AG04450 (cell line): Measurements from ENCODE around the gene POMT2. TPM values are rescaled to one million over a fixed set of nuclear protein-coding genes. Genes with fewer than 3 reads are reported as not detected.

ENCODE experiments used
- CTCF ChIA-PET: fragments of 300-600, 350-600 bp; formaldehyde crosslinking; extraction: SDS; loops from one replicate; lab custom pipeline; 2022; ENCODE audit warnings: antibody characterized with exemption, inconsistent platforms; lab: Charles Lee
- POLR2A ChIA-PET: fragments of 350-600 bp; formaldehyde crosslinking; extraction: SDS; loops from one replicate; lab custom pipeline; 2021; ENCODE audit warnings: antibody characterized with exemption, inconsistent platforms; lab: Yijun Ruan, JAX
- DNase-seq: peaks from one replicate; pipeline ENCODE4 v3.0.0-alpha.2; 2011; ENCODE audit warnings: low read depth, low spot score
- H3K27ac ChIP-seq: one replicate; pipeline ENCODE4 v1.5.1; 2012; ENCODE audit warnings: low read depth, low read length, control low read depth
- H3K27me3 ChIP-seq: one replicate; pipeline ENCODE4 v1.6.0; 2012; ENCODE audit warnings: low read length; ENCODE audit not compliant: control insufficient read depth, insufficient read depth
- H3K4me3 ChIP-seq: 2 replicates; pipeline ENCODE4 v1.5.1; 2011; ENCODE audit warnings: mild to moderate bottlenecking, low read depth, low read length, control low read depth
- H3K9me3 ChIP-seq: 2 replicates; pipeline ENCODE4 v1.5.1; 2012; ENCODE audit warnings: low read length; ENCODE audit not compliant: control insufficient read depth, insufficient read depth
- polyA plus RNA-seq: library from polyadenylated mRNA; depleted of rRNA; stranded (reverse); fragments of >200 nt; gene quantifications from 2 replicates; pipeline ENCODE4 v1.2.3, GENCODE V29; 2011
- TF ChIP-seq, protein P1 (sequence below): IDR thresholded peaks from 2 replicates; pipeline ENCODE4 v1.5.1; 2011; ENCODE audit warnings: low read depth, low read length, control low read depth, inconsistent platforms

Gene POMT2
- polyA plus RNA-seq, 1 experiment: 17.2 TPM

DNA sequence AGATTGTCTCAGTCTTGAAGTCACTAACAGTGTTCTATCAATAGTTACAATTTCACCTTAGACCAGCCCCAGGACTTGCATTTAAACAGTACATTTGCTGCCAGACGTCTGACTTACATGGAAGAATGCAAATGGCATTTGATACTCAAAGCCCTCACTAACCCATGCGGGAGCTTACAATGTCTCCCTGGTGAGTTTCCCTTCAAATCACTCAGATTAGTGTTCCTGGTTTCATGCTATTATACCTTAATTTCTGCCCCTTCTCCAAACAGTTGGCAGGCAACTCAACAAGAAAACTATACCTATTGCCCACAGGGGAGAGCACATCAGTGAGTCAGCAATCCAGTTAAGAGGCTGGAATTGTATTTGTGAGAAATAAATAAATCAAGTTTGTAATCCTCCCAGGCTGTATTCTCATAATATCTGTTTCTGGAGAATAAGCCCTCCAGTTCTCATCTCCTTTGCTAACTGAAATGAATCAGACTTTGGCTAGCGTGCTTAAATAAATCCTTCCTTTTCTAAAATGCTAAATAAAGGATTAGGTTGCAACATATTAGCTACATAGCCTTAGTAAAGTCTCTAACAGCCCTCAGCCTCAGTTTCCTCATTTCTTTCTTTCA is 23.8 kb upstream of the POMT2 start:
- H3K4me3 ChIP-seq: no peak overlapping the region

DNA sequence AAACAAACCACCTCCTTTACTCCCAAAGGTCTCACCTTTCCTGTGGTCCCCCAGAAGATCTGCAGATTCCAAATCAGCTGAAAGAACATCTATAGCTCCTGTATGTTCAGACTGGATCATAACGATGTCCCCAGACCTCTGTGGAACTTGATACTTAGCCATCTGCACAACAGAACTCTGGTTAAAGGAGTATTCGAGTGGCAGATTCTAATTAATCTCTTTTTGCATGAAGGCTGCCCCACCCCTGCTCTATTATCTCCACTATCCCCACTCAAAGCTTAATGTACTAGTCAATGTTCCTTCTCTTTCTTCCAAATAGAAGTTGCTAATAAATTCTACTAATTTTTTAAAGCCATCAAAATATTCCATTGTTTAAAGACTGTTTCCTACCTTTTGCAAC is 23.0 kb upstream of the POMT2 start:
- TF ChIP-seq, protein P1, sequence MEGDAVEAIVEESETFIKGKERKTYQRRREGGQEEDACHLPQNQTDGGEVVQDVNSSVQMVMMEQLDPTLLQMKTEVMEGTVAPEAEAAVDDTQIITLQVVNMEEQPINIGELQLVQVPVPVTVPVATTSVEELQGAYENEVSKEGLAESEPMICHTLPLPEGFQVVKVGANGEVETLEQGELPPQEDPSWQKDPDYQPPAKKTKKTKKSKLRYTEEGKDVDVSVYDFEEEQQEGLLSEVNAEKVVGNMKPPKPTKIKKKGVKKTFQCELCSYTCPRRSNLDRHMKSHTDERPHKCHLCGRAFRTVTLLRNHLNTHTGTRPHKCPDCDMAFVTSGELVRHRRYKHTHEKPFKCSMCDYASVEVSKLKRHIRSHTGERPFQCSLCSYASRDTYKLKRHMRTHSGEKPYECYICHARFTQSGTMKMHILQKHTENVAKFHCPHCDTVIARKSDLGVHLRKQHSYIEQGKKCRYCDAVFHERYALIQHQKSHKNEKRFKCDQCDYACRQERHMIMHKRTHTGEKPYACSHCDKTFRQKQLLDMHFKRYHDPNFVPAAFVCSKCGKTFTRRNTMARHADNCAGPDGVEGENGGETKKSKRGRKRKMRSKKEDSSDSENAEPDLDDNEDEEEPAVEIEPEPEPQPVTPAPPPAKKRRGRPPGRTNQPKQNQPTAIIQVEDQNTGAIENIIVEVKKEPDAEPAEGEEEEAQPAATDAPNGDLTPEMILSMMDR: no peak
- Histone ChIP-seq H3K27ac (no peak overlapping the region), H3K27me3 (no peaks in the 10 kb centered on the region), H3K4me3 (no peak overlapping the region), H3K9me3 (no peaks in the 10 kb centered on the region; the same call in 1 of the 2 replicates)
- ChIA-PET CTCF (interaction anchor here (0.6 to 1.8 kb wide), 2 partner anchors 28 to 149 kb away, joined by 3 to 7 read pairs; no protein-coding TSS in a partner anchor), POLR2A (no interaction called here)
- no peak for DNase-seq

More for the DNA sequence above, 23.8 kb upstream of the POMT2 start:
- ChIA-PET CTCF (interaction anchor here (0.6 to 1.8 kb wide), 2 partner anchors 29 to 148 kb away, joined by 3 to 7 read pairs; no protein-coding TSS in a partner anchor), POLR2A (no interaction called here)
- Histone ChIP-seq H3K27ac (no peak overlapping the region), H3K9me3 (no peaks in the 10 kb centered on the region; the same call in 1 of the 2 replicates), H3K27me3 (no peaks in the 10 kb centered on the region)
- TF ChIP-seq, protein P1: no peak
- DNase-seq: no peak

DNA sequence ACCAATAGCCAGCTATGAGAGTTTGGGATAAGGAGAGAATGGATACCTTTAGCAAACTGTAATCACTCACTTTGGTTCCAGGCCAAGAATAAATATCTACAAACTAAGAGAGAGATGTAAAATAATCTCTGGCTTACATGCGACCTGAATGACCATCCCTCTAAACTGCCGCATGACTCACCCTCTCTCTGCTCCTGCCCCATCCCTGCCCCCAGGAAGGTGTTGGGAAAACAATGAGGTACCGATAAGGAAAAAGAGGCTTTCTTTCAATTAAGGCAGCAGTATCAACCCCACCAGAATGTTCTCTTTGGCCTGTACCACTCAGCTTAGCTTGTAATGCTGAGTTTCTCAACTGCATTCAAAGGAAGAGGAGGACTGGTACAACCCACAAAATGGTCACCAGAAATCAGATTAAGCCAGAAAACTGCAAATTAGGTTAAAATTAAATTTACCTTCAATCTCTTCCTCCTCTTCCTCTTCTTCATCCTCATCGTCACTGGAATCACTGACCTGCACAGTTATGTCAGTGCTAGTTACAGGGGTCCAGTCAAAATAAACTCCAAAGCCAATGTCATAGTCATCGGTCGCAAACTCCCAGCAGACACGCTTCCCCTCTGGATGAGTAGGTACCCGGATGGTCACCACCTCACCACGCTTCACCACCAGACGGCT is 22.2 kb upstream of the POMT2 start:
- ChIA-PET POLR2A (no interaction called here), CTCF (interaction anchor here (0.6 to 1.8 kb wide), 2 partner anchors 27 to 116 kb away, joined by 3 to 7 read pairs; no protein-coding TSS in a partner anchor)
- Histone ChIP-seq H3K9me3 (no peaks in the 10 kb centered on the region; the same call in 1 of the 2 replicates), H3K27ac (no peak overlapping the region), H3K27me3 (no peaks in the 10 kb centered on the region), H3K4me3 (no peak overlapping the region)
- no peak for DNase-seq
- TF ChIP-seq, protein P1: no peak

DNA sequence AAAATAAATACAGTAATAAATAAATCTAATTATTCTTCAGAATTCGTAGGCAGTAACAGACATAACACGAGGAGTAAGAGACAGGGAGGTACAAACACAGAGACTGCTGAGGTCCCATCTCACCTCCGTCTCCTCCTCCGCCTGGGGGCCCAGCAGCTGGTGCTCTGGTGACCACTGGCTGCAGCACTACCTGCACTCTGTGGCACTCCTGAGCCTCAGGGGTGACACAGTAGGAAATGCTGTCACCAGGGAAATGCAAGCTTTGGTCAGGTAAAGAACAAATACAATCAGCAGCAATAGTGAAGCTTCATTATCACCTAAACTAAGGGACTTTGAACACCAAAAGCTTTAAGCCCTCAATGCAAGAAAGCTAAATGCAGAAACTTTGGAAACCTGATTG is 19.7 kb upstream of the POMT2 start:
- Histone ChIP-seq H3K4me3 (no peak overlapping the region), H3K27me3 (no peaks in the 10 kb centered on the region), H3K27ac (no peak overlapping the region), H3K9me3 (no peaks in the 10 kb centered on the region; the same call in 1 of the 2 replicates)
- no peak for DNase-seq
- ChIA-PET CTCF (no interaction called here), POLR2A (no interaction called here)
- TF ChIP-seq, protein P1: no peak

DNA sequence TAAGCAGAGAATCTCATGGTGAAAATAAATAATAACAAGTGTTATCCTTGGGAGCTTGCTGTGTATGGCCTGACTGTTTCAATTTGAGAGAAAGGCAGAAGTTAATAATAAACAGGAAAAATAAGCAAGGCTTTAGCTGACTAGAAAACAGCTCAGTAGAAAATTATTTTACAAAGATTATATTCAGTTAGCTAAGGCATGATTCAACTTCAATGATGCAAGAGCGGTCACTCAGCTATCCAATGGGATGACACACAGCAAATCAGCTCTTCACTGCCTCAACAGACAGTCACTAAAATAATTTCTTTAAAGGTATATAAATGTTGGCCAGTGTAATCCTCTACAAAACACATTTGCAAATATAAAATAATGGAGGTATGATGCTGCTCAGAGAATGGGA is 18.7 kb upstream of the POMT2 start:
- Histone ChIP-seq H3K27me3 (no peaks in the 10 kb centered on the region), H3K4me3 (no peak overlapping the region), H3K27ac (no peak overlapping the region), H3K9me3 (no peaks in the 10 kb centered on the region; the same call in 1 of the 2 replicates)
- peak; percentile 34 for DNase-seq
- TF ChIP-seq, protein P1: no peak
- POLR2A ChIA-PET: interaction anchor here (0.8 kb wide), 1 partner anchor 18 kb away, joined by 3 read pairs; the partner anchor contains the start of genes GSTZ1 and POMT2
- CTCF ChIA-PET: interaction anchor here (0.5 to 1.9 kb wide), 3 partner anchors 19 to 212 kb away, joined by 3 to 7 read pairs (median 4); partner anchors contain the start of genes GSTZ1 and POMT2
